ENCODE results near the gene LRRFIP1.

Gene LRRFIP1

GRCh38 chr2:237714690-237715458 is 87.5 kb downstream of the LRRFIP1 start:
- H3K79me2 ChIP-seq (ENCODE audit: low read length), result no peaks in the 10 kb centered on the region
- no peaks in the 10 kb centered on the region for H3K4me1 ChIP-seq (ENCODE audit: low read length)
- no peak overlapping the region for H3K9ac ChIP-seq (ENCODE audit: low read length)
- H3K4me3 ChIP-seq (ENCODE audit: low read length), result no peak overlapping the region
- H3K36me3 ChIP-seq (replicated peaks; ENCODE audit: low read depth, low read length), result no peaks in the 10 kb centered on the region
- no peak overlapping the region for H3K4me2 ChIP-seq (ENCODE audit: low read length)
- no peaks in the 10 kb centered on the region for H4K20me1 ChIP-seq (ENCODE audit: insufficient read depth, low read length)
- H2AFZ ChIP-seq (ENCODE audit: low read depth, low read length), result no peak overlapping the region
- no peaks in the 10 kb centered on the region for H3K9me3 ChIP-seq (ENCODE audit: insufficient read depth, low read length)
- H3K27me3 ChIP-seq (ENCODE audit: low read depth, low read length), result no peaks in the 10 kb centered on the region
- H3K27ac ChIP-seq (ENCODE audit: low read length), result no peak overlapping the region
- TF ChIP-seq CTCF (IDR thresholded peaks at IDR 0.05; ENCODE audit: low read depth, low read length) (no peak), EZH2phosphoT487 (IDR thresholded peaks at IDR 0.05; ENCODE audit: low read depth) (no peak)

GRCh38 chr2:237715459-237715947 is 88.1 kb downstream of the LRRFIP1 start:
- Histone ChIP-seq H3K36me3 (replicated peaks; ENCODE audit: low read depth, low read length) (no peaks in the 10 kb centered on the region), H3K79me2 (ENCODE audit: low read length) (no peaks in the 10 kb centered on the region), H3K27ac (ENCODE audit: low read length) (no peak overlapping the region)

GRCh38 chr2:237716011-237716410 is 88.6 kb downstream of the LRRFIP1 start:
- H2AFZ ChIP-seq (ENCODE audit: low read depth, low read length), result no peak overlapping the region
- no peaks in the 10 kb centered on the region for H3K79me2 ChIP-seq (ENCODE audit: low read length)
- H4K20me1 ChIP-seq (ENCODE audit: insufficient read depth, low read length), result no peaks in the 10 kb centered on the region
- no peak overlapping the region for H3K27ac ChIP-seq (ENCODE audit: low read length)
- H3K9ac ChIP-seq (ENCODE audit: low read length), result no peak overlapping the region
- H3K36me3 ChIP-seq (replicated peaks; ENCODE audit: low read depth, low read length), result no peaks in the 10 kb centered on the region
- H3K27me3 ChIP-seq (ENCODE audit: low read depth, low read length), result no peaks in the 10 kb centered on the region
- TF ChIP-seq EZH2phosphoT487 (IDR thresholded peaks at IDR 0.05; ENCODE audit: low read depth) (no peak), CTCF (IDR thresholded peaks at IDR 0.05; ENCODE audit: low read depth, low read length) (no peak)
- H3K9me3 ChIP-seq (ENCODE audit: insufficient read depth, low read length), result no peaks in the 10 kb centered on the region
- no peak overlapping the region for H3K4me2 ChIP-seq (ENCODE audit: low read length)
- no peaks in the 10 kb centered on the region for H3K4me1 ChIP-seq (ENCODE audit: low read length)
- H3K4me3 ChIP-seq (ENCODE audit: low read length), result no peak overlapping the region

More at GRCh38 chr2:237715459-237715947, 88.1 kb downstream of the LRRFIP1 start:
- Histone ChIP-seq H3K27me3 (ENCODE audit: low read depth, low read length) (no peaks in the 10 kb centered on the region), H3K9me3 (ENCODE audit: insufficient read depth, low read length) (no peaks in the 10 kb centered on the region), H3K4me1 (ENCODE audit: low read length) (no peaks in the 10 kb centered on the region), H3K9ac (ENCODE audit: low read length) (no peak overlapping the region), H3K4me2 (ENCODE audit: low read length) (no peak overlapping the region), H4K20me1 (ENCODE audit: insufficient read depth, low read length) (no peaks in the 10 kb centered on the region), H2AFZ (ENCODE audit: low read depth, low read length) (no peak overlapping the region), H3K4me3 (ENCODE audit: low read length) (no peak overlapping the region)
- TF ChIP-seq CTCF (IDR thresholded peaks at IDR 0.05; ENCODE audit: low read depth, low read length) (no peak), EZH2phosphoT487 (IDR thresholded peaks at IDR 0.05; ENCODE audit: low read depth) (no peak)

GRCh38 chr2:237717366-237718276 is 90.2 kb downstream of the LRRFIP1 start:
- Histone ChIP-seq H3K79me2 (ENCODE audit: low read length) (no peaks in the 10 kb centered on the region), H3K9ac (ENCODE audit: low read length) (no peak overlapping the region), H3K36me3 (replicated peaks; ENCODE audit: low read depth, low read length) (no peaks in the 10 kb centered on the region), H3K4me3 (ENCODE audit: low read length) (no peak overlapping the region), H3K4me1 (ENCODE audit: low read length) (no peaks in the 10 kb centered on the region), H3K27ac (ENCODE audit: low read length) (no peak overlapping the region), H3K9me3 (ENCODE audit: insufficient read depth, low read length) (no peaks in the 10 kb centered on the region), H3K4me2 (ENCODE audit: low read length) (no peak overlapping the region), H4K20me1 (ENCODE audit: insufficient read depth, low read length) (no peaks in the 10 kb centered on the region), H3K27me3 (ENCODE audit: low read depth, low read length) (no peaks in the 10 kb centered on the region), H2AFZ (ENCODE audit: low read depth, low read length) (no peak overlapping the region)
- TF ChIP-seq EZH2phosphoT487 (IDR thresholded peaks at IDR 0.05; ENCODE audit: low read depth), result no peak
- TF ChIP-seq CTCF (IDR thresholded peaks at IDR 0.05; ENCODE audit: low read depth, low read length), result no peak
